NB4 (cell line): ENCODE data around the gene KCNN4.

ENCODE experiments used
- CTCF ChIP-seq: IDR thresholded peaks from one replicate; pipeline ENCODE4 v1.5.1; 2012; ENCODE audit warnings: low read depth, low read length
- MYC ChIP-seq: IDR thresholded peaks from 2 replicates; pipeline ENCODE4 v1.6.1; 2011; ENCODE audit warnings: low read depth, low read length
- POLR2A ChIP-seq: IDR thresholded peaks from 2 replicates; pipeline ENCODE4 v1.6.1; 2011; ENCODE audit warnings: mild to moderate bottlenecking; ENCODE audit not compliant: insufficient read length; ENCODE audit errors: extremely low read depth
- TF ChIP-seq, protein P1 (sequence below): IDR thresholded peaks from 2 replicates; pipeline ENCODE4 v1.6.1; 2011; ENCODE audit warnings: low read depth, low read length

DNA sequence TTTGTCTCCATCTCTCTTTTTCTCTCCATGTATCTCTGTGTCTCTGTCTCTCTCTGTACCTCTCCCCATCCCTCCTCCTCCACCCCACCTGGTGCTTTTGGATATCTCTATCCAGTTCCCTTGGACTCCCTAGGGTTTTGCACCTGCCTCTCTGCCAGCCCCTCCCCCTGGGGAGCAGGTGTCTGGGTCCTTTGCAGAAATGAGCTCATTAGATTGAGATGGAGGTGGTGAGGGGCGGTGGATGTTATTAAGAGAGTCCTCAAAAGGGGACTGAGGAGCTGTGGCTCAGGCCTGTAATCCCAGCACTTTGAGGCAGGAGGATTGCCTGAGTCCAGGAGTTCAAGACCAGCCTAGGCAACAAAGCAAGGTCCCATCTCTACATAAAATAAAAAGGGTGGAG, 2.1 kb downstream of the KCNN4 start:
- TF ChIP-seq, protein P1, sequence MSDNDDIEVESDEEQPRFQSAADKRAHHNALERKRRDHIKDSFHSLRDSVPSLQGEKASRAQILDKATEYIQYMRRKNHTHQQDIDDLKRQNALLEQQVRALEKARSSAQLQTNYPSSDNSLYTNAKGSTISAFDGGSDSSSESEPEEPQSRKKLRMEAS: no peak
- TF ChIP-seq CTCF: no peak
- no peak for TF ChIP-seq POLR2A
- no peak for TF ChIP-seq MYC
